HEK293 (cell line): ENCODE measurements around the gene WDR74.
A peak's percentile ranks its signal among the peaks of the same experiment; 100 is the strongest.
"Not testable (repeated sequence)": the region's sequence is repeated elsewhere in the genome, so short reads cannot be mapped to it uniquely, and the experiment has no call there.

Experiments
- CTCF ChIA-PET: fragments of 350-600 bp; formaldehyde crosslinking; extraction: SDS; loops from one replicate; lab custom pipeline; 2021; ENCODE audit warnings: antibody characterized with exemption; lab: Yijun Ruan, JAX
- POLR2A ChIA-PET: fragments of 300-600 bp; formaldehyde crosslinking; extraction: SDS; loops from one replicate; lab custom pipeline; 2020; ENCODE audit warnings: antibody characterized with exemption, inconsistent platforms; lab: Yijun Ruan, JAX
- H3K27ac ChIP-seq: fragments of 200-500 bp; sonication (Bioruptor generic); 2 replicates; pipeline ENCODE4 v1.5.1; 2014; ENCODE audit warnings: low read depth, low read length, control low read depth, inconsistent platforms; ENCODE audit errors: extremely low read depth
- H3K36me3 ChIP-seq, 2 experiments: fragments of 200-500 bp in 1 of 2; sonication (Bioruptor generic) in 1 of 2; 1 replicate in 1 of 2; 2 replicates in 1 of 2; pipeline ENCODE4 v1.5.1; 2014 to 2017; ENCODE audit warnings: inconsistent platforms in 2 of 2, low read length in 2 of 2; ENCODE audit not compliant: control insufficient read depth in 2 of 2, insufficient read depth in 1 of 2
- H3K4me1 ChIP-seq: fragments of 200-500 bp; sonication (Bioruptor generic); 2 replicates; pipeline ENCODE4 v1.5.1; 2014; ENCODE audit warnings: mild to moderate bottlenecking, low read length, inconsistent platforms; ENCODE audit not compliant: control insufficient read depth, insufficient read depth
- H3K4me3 ChIP-seq: 2 replicates; pipeline ENCODE4 v1.5.1; 2011; ENCODE audit warnings: low read depth, mild to moderate bottlenecking, control low read depth, low read length, moderate library complexity
- H3K9me3 ChIP-seq: fragments of 200-500 bp; sonication (Bioruptor generic); 2 replicates; pipeline ENCODE4 v1.5.1; 2014; ENCODE audit warnings: low read depth, low read length, inconsistent platforms; ENCODE audit not compliant: control insufficient read depth, insufficient read depth
- GLIS1 ChIP-seq: fragments of 450-650 bp; formaldehyde crosslinking; IDR thresholded peaks from 2 replicates; pipeline ENCODE4 v1.5.1; 2016; ENCODE audit warnings: missing biosample characterization, missing genetic modification characterization
- IKZF3 ChIP-seq: fragments of 450-650 bp; IDR thresholded peaks from 2 replicates; pipeline ENCODE4 v1.5.0; 2018; ENCODE audit warnings: missing biosample characterization, mild to moderate bottlenecking, missing genetic modification characterization, moderate library complexity
- KLF1 ChIP-seq: fragments of 450-650 bp; formaldehyde crosslinking; IDR thresholded peaks from 2 replicates; pipeline ENCODE4 v1.5.1; 2016; ENCODE audit warnings: missing biosample characterization, missing genetic modification characterization
- MYNN ChIP-seq: fragments of 450-650 bp; formaldehyde crosslinking; IDR thresholded peaks from 2 replicates; pipeline ENCODE4 v1.5.1; 2016; ENCODE audit warnings: missing biosample characterization, missing genetic modification characterization, borderline replicate concordance
- OSR2 ChIP-seq: fragments of 450-650 bp; formaldehyde crosslinking; IDR thresholded peaks from 2 replicates; pipeline ENCODE4 v1.5.1; 2016; ENCODE audit warnings: missing biosample characterization, missing genetic modification characterization
- PRDM10 ChIP-seq: fragments of 450-650 bp; formaldehyde crosslinking; IDR thresholded peaks from 2 replicates; pipeline ENCODE4 v1.5.1; 2016; ENCODE audit warnings: missing biosample characterization, missing genetic modification characterization
- ZBTB17 ChIP-seq: fragments of 450-650 bp; formaldehyde crosslinking; IDR thresholded peaks from 2 replicates; pipeline ENCODE4 v1.5.1; 2016; ENCODE audit warnings: missing biosample characterization, missing genetic modification characterization
- ZBTB48 ChIP-seq: fragments of 450-650 bp; formaldehyde crosslinking; IDR thresholded peaks from 2 replicates; pipeline ENCODE4 v1.5.1; 2016; ENCODE audit warnings: missing biosample characterization, missing genetic modification characterization
- ZNF335 ChIP-seq: fragments of 450-650 bp; formaldehyde crosslinking; conservative IDR thresholded peaks from 2 replicates; pipeline ENCODE4 v1.5.1; 2016; ENCODE audit warnings: missing biosample characterization, missing genetic modification characterization
- ZNF394 ChIP-seq: fragments of 450-650 bp; formaldehyde crosslinking; IDR thresholded peaks from 2 replicates; pipeline ENCODE4 v1.5.1; 2016; ENCODE audit warnings: missing biosample characterization, missing genetic modification characterization, mild to moderate bottlenecking, moderate library complexity, borderline replicate concordance
- ZNF600 ChIP-seq: fragments of 450-650 bp; formaldehyde crosslinking; IDR thresholded peaks from 2 replicates; pipeline ENCODE4 v1.5.1; 2016; ENCODE audit warnings: missing biosample characterization, missing genetic modification characterization
- ZNF621 ChIP-seq: fragments of 450-650 bp; formaldehyde crosslinking; IDR thresholded peaks from 2 replicates; pipeline ENCODE4 v1.5.1; 2017; ENCODE audit warnings: missing biosample characterization, missing genetic modification characterization
- ZNF76 ChIP-seq: fragments of 450-650 bp; formaldehyde crosslinking; IDR thresholded peaks from 2 replicates; pipeline ENCODE4; 2016; ENCODE audit warnings: low read depth, missing biosample characterization, missing genetic modification characterization, borderline replicate concordance

The WDR74 gene

DNA sequence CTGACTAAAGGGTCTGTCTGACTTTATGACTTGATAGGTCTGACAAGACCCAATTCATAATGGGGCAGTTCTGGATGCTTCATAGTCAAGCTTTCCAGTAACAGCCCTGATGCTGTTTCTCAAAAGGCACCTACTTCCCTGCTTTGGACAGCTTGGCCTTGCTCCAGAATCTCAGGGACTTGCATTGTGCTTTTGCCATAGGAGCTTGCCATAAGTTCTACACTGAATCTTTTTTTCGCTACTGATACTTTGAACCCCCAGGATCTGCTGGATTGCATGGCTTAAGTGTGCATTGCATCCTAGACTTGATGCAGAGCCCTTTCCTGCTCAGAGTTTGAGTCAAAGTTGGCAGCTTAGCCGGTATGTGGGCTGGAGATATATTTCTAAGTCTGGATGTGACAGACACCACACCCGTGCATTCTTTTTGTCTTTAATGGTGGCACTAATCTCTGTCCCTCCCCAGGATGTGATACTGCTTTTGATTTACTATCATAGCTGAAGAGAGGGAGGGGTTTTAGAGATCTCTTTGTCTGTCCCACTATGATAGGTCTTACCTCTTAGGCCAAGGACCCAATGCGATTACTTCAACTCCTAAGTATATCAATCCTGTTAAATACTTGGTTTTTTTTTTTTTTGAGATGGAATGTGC lies 24.4 kb upstream of the WDR74 start (continued):
- TF ChIP-seq MYNN (tag by site-specific recombination) (no peak), ZBTB48 (tag by site-specific recombination) (no peak), ZNF621 (tag by site-specific recombination) (no peak)

GRCh38 chr11:62861564-62862192 lies 22.3 kb upstream of the WDR74 start:
- peaks cover 0 to 27% of the 10 kb centered on the region in 2 experiments; a peak in 1 of 3 replicates for H3K36me3 ChIP-seq
- POLR2A ChIA-PET: interaction anchor here (0.6 to 6.2 kb wide), 13 partner anchors 11 to 437 kb away, joined by 3 to 61 read pairs (median 5); partner anchors contain the start of genes C11orf98, CSKMT, HNRNPUL2 and NXF1
- H3K4me3 ChIP-seq, H3K4me1 ChIP-seq, H3K9me3 ChIP-seq: not testable (repeated sequence)
- H3K27ac ChIP-seq: peak overlapping the region; percentile 45; the same call in 1 of the 2 replicates
- CTCF ChIA-PET: interaction anchor here (0.5 to 5.2 kb wide), 10 partner anchors 15 to 301 kb away, joined by 3 to 21 read pairs (median 4); partner anchors contain the start of gene ZBTB3
- TF ChIP-seq ZNF600 (tag by site-specific recombination): peak; percentile 71
- TF ChIP-seq ZBTB17 (tag by site-specific recombination): peak; percentile 68
- peak; percentile 18; the same call in 1 of the 2 replicates for TF ChIP-seq ZNF335
- TF ChIP-seq ZNF394 (tag by site-specific recombination): 0 out of 2 replicates have a peak, but pooled peaks have one; percentile 56
- TF ChIP-seq OSR2 (tag by site-specific recombination): 0 out of 2 replicates have a peak, but pooled peaks have one; percentile 26

- Histone ChIP-seq H3K27ac (peak overlapping the region; percentile 0; the same call in 1 of the 2 replicates), H3K9me3 (no peaks in the 10 kb centered on the region), H3K4me1 (no peaks in the 10 kb centered on the region), H3K36me3 (peaks cover 0 to 21% of the 10 kb centered on the region in 2 experiments; a peak in 1 of 3 replicates), H3K4me3 (no peak overlapping the region)
- POLR2A ChIA-PET: interaction anchor here (0.8 to 6.2 kb wide), 7 partner anchors 11 to 107 kb away, joined by 3 to 61 read pairs (median 8); partner anchors contain the start of genes NXF1, SLC3A2, WDR74 and ZBTB3
- CTCF ChIA-PET: interaction anchor here (0.5 to 5.2 kb wide), 9 partner anchors 16 to 300 kb away, joined by 3 to 21 read pairs (median 4); no protein-coding TSS in a partner anchor
- no peak for TF ChIP-seq IKZF3 (tag by site-specific recombination)
- 0 out of 2 replicates have a peak, but pooled peaks have one; percentile 8 for TF ChIP-seq ZNF76 (tag by site-specific recombination)
These were observed 21.6 kb upstream of the WDR74 start for GRCh38 chr11:62860835-62861563.

GRCh38 chr11:62859281-62859703 lies 19.9 kb upstream of the WDR74 start:
- not testable (repeated sequence) for H3K9me3 ChIP-seq
- peaks cover 0 to 27% of the 10 kb centered on the region in 2 experiments; a peak in 1 of 3 replicates for H3K36me3 ChIP-seq
- TF ChIP-seq PRDM10 (tag by site-specific recombination) (peak; percentile 64), KLF1 (tag by site-specific recombination) (peak; percentile 68), OSR2 (tag by site-specific recombination) (peak; percentile 43; the same call in 1 of the 2 replicates), GLIS1 (tag by site-specific recombination) (peak; percentile 18; the same call in 1 of the 2 replicates)
- TF ChIP-seq, all 188 proteins: peak for 4; not testable (repeated sequence) for 184
- H3K27ac ChIP-seq, H3K4me1 ChIP-seq, POLR2A ChIA-PET, CTCF ChIA-PET, H3K4me3 ChIP-seq: not testable (repeated sequence)
